HG03159 (cell line): ENCODE results near the gene CHRND.
"Not testable (repeated sequence)": the region's sequence is repeated elsewhere in the genome, so short reads cannot be mapped to it uniquely, and the experiment has no call there.

ENCODE experiments used
- ATAC-seq: cut with Tn5 transposase; IDR thresholded peaks from one replicate; pipeline ENCODE4 v1.9.1; 2021; ENCODE audit warnings: mild to moderate bottlenecking, moderate library complexity; ENCODE audit not compliant: unreplicated experiment

The CHRND gene

DNA sequence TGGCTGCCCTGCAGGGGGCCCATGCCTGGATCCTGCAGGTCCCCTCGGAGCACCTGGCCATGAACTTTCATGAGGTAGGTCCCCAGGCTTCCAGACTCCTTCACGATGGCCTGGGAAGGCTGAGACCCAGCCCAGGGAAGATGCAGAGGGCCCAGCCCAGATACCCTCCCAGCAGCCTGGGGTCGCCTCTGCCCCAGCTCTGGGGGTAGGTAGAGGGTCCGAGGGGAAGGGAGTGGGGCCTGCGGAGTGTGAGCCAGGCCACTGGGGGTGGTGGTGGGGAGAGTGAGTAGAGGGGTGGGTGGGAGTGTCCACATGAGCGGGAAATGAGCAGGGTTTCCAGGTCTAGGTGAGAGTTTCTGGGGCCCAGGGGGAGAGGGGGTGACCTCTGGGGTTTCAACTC lies 1.2 kb upstream of the CHRND start:
- ATAC-seq = no peak

DNA sequence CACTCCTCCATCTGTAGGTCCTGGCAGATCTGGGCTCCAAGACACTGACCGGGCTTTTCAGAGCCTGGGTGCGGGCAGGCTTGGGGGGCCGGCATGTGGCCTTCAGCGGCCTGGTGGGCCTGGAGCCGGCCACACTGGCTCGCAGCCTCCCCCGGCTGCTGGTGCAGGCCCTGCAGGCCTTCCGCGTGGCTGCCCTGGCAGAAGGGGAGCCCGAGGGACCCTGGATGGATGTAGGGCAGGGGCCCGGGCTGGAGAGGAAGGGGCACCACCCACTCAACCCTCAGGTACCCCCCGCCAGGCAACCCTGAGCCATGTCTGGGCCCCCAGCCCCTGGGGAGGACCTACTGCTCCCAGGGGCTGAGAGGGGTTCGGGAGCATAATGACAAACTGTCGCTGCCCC lies 761 bp upstream of the CHRND start:
- ATAC-seq = no peak

DNA sequence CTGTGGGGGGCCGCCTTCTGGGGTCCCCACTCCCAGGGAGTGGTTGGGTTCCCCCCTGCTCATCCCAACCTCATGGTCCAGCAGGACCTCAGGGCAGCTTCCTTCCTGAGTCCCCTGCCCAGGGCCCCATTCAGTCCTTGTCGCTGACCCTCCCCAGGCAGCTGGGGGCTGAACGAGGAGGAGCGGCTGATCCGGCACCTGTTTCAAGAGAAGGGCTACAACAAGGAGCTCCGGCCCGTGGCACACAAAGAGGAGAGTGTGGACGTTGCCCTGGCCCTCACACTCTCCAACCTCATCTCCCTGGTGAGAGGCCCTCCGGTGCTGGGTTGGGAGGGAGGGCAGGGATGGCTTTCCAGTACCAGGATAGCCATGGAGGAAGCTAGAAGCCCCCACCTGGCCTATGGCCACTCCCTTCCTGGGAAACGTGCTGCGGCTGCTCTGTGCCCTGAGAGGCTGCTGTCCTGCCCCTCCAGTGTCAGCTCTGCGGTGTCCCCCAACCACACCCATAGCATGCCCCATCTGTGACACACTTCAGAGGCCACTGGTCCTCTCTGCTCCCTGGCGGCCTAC lies 497 bp downstream of the CHRND start:
- ATAC-seq = no peak

DNA sequence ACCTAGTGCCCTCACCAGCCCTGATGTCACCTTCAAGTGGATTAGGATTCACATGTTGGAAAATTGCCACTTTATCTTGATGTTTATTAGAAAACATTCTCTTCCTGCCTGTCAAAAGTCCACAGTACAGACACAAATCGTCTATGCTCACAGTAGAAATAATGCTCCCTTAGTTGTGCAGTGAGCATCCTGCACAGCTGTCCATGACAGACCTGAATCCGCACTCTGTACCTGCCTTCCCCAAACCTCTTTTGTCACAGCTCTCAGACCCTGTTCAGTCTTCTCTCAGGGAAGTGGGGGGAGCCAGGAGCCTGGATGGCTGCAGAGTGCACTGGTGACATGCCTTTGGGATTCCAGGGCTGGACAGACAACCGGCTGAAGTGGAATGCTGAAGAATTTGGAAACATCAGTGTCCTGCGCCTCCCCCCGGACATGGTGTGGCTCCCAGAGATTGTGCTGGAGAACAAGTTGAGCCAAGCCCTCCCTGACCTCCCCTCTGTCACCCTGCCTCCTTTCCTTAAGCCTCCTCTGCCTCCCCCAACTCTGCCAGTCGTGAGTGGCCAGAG lies 2.0 kb downstream of the CHRND start:
- no peak for ATAC-seq

DNA sequence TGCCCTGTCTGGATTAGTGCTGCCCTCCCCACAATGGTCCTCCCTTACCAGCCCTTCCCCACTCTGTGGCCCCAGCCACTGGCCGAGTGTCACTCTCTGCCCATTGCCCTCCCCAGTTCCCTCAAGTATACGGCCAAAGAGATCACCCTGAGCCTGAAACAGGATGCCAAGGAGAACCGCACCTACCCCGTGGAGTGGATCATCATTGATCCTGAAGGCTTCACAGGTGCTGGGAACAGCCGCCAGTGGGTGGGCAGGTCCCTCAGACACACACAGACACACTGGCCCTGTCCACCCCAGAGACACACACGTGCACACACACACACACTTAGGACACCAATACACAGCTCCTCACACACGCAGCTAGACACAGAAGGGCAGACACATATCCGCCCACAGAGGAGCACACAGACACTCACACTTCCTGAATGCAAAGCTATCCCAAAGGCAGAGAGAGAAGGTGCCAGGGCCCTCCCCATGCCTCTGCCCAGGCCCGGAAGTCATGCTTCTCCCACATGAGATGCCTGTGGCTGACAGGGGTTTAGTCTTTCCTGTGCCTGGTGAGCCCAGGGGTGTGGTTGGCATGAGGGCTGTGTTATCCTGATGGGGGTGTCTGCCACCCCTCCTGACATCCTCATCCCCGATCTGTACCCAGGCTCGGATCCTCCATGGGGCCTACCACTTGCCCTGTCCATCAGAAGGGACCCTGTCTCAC lies 2.9 kb downstream of the CHRND start:
- ATAC-seq = no peak

DNA sequence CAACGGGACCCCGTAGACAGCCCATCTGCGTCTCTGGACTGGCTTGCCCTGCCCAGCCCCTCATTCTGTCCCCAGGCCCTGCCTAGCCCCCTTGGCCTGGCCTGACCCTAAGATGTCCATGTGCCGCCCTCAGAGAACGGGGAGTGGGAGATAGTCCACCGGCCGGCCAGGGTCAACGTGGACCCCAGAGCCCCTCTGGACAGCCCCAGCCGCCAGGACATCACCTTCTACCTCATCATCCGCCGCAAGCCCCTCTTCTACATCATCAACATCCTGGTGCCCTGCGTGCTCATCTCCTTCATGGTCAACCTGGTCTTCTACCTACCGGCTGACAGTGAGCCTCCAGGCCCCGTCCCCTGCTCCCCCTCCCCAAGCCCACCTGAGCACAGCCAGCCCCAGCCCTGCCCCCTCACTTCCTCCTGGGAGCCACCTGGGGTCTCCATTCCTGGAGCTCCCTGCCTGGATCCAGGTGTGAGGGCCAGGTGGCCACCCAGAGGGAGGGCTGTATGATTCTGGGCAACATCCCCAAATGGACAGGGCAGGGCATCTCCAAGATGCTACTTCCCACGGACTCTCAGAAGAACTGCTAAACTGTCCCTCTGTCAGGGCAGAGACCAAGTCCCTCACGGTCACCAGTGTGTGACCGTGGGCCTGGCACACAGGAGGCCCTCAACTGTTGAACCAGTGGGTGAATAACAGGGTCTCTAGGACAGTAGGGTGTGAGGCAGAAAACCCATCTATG lies 4.0 kb downstream of the CHRND start:
- ATAC-seq = no peak

DNA sequence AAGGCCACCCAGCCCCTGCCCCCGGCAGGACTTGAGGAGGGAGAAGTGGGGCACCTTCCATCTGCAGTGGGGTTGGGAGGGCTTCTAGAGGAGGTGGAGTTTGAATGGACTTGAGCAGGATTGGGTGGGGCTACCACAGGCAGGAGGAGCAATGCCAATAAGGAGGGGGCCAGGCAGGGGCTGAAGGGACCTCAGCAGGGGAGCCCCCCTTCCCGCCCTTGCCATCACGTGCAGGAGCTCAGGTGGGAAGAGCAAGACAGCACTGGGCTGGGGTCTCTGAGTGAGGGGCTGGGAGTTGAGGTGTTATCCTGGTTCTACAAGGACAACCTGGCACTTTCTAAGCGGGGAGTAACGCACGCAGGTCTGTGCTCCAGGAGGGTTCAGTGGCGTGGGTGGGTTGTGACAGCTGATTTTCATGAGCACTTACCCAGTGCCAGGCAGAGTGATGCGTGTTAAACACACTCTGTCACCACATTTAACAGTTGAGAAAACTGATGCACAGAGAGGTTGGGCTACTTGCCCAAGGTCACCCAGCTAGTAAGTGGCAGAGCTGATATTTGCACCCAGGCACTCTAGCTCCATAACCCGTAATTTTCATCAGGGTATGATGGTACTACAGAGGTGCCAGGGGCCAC lies 4.8 kb downstream of the CHRND start:
- no peak for ATAC-seq

DNA sequence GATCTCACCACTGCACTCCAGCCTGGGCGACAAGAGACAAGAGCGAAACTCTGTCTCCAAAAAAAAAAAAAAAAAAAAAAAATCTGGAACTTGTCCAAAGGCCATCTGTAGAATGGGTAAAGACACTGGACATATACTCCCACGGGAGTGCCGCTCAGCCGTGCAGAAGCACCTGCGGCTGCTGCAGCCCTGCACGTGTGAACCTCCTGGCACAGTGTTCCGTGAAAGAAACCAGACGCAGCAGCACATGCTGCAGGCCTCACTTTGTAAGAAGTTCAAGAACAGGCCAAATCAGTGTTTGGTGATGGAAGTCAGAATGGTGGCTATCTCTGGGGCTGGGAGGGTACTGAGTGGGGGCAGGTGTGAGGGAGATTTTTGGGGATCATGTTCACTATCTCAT lies 6.5 kb downstream of the CHRND start:
- no peak for ATAC-seq

DNA sequence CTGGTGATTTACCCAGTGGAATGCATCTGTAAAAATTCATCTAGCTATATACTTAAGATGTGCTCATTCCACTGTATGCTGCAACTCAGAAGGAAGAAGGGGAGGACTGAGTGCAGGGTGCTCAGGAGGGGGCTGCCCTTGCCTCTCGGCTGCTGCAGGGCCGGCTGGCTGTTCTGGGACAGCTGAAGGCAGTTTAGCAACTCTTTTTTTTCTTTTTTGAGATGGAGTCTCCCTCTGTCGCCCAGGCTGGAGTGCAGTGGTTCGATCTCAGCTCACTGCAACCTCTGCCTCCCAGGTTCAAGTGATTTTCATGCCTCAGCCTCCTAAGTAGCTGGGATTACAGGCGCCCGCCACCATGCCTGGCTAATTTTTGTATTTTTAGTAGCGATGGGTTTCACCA lies 6.9 kb downstream of the CHRND start:
- ATAC-seq = not testable (repeated sequence)

DNA sequence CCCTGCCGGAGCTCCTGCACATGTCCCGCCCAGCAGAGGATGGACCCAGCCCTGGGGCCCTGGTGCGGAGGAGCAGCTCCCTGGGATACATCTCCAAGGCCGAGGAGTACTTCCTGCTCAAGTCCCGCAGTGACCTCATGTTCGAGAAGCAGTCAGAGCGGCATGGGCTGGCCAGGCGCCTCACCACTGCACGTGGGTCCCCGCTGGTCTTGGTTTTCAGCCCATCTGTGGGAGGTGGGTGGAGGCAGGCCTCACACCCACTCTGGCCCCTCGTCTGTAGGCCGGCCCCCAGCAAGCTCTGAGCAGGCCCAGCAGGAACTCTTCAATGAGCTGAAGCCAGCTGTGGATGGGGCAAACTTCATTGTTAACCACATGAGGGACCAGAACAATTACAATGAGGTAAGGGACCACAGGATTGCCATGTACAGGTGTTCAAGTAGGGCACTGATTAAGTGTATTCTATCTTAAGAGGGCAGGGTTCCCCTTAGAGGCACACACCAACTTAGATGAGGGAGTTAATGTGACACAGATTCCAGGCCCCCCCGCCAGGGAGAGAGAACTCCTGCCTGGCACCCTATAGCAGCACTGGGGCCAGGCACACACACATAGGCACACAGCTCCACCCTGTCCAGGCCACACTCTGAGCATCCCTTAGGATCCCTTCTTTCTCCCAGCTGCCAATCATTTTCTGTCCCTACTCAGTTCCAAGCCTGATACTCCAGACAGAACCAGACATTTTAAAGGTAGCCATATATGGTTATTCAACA lies 8.2 kb downstream of the CHRND start:
- no peak for ATAC-seq

DNA sequence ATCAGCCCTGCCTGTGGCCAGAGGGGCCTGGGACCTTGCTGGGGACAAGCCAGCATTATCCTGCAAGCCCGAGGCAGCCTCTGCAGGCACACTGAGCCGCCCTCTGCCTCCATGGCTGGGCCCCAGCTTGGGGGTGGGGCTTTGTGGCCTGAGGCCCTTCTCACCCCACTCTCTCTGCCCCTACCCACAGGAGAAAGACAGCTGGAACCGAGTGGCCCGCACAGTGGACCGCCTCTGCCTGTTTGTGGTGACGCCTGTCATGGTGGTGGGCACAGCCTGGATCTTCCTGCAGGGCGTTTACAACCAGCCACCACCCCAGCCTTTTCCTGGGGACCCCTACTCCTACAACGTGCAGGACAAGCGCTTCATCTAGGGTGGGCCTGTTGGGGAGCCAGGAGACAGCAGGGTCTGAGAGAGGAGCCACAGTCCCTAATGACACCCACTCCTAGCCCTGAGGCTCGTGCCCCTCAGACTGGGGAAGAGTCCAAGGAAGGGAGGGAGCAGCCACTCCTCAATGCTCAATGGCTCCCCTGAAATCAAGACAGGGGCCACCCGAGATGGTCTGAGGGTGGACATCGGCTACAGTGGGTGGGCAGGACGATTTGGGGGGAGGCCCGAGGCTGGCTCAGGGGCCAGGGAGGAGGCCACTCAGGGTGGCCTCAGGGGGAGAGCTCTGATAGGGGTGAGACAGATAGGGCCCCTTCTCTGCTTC lies 9.1 kb downstream of the CHRND start:
- no peak for ATAC-seq

DNA sequence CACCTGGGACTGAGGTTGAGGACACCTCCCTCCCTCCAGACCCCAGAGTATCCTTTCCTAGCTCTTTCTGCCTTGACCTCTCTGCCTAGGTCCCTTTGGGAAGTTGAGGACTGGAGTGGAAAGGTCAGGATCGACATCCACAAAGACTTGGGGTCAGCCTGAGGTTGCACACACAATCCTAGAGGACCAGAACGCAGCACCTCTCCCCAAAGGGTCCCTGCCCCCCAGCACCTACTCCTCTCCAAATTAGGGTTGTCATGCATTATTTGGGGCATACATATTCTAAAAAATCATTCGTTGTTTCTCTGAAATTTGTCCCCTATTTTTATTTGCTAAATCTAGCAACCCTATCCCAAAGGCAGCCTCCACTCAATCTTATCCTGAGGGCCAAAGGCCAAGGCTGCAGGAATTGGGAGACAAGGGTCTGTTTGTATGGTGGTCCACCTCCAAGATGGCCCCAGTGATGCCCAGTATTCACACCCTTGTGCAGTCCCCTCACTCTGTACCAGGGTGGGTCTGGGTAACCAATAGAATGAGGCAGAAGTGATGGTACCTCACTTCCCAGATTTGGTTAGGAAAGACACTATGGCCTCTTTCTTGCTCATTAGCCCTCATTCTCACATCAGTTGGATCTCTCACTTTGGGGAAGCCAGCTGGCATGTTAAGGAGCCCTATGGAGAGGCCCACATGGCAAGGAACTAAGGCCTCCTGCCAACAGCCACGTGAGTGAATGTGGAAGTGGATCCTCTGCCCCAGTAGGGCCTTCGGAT lies 10.0 kb downstream of the CHRND start:
- ATAC-seq = no peak

DNA sequence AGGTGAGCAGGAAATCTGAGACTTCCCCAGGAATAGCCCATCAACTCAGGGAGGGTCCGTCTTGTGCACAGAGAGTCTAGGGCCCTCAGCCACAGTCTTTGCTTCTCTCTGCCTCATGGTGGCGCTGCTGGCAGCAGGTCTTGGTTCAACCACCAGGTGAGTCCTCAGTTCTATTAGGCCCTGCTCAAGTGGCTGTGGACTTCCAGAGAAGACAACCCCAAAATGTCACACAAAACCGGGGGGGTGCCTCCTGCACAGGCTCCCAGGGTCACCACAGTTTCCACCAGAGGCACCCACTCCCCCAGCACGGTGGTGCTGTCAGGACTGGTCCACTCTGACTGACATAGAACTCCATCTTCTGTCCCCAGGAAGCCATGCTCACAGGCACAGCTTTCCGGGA lies 11.1 kb downstream of the CHRND start:
- ATAC-seq = no peak

DNA sequence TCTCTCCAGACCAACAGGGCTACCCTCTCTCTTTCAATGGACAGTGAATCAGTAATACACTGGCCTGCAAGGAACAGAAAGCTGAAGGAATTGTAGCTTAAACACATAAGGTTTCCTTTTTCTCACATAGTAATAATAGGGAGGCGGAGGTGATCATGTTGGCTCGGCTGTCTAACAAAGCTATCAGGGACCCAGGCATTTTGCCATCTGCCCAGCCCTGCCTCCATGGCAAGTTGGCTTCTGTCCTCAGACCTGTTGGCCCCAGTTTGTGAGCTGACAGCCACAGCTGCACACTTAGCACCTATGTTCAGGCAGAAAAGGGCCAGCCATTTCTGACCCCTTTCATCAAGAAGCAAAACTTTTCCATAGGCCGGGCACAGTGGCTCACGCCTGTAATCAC lies 11.5 kb downstream of the CHRND start:
- no peak for ATAC-seq

DNA sequence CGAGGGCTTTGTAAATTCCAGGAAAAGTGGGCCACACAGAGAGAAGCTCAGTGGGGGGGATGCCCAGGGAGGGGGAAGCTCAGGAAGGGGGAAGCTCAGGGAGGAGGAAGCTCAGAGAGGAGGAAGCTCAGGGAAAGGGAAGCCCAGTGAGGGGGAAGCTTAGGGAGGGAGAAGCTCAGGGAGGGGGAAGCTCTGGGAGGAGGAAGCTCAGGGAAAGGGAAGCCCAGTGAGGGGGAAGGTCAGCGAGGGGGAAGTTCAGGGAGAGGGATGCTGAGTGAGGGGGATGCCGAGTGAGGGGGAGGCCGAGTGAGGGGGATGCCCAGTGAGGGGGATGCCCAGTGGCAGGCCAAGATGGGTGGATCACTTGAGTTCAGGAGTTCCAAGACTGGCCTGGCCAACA lies 12.7 kb downstream of the CHRND start:
- ATAC-seq = no peak

DNA sequence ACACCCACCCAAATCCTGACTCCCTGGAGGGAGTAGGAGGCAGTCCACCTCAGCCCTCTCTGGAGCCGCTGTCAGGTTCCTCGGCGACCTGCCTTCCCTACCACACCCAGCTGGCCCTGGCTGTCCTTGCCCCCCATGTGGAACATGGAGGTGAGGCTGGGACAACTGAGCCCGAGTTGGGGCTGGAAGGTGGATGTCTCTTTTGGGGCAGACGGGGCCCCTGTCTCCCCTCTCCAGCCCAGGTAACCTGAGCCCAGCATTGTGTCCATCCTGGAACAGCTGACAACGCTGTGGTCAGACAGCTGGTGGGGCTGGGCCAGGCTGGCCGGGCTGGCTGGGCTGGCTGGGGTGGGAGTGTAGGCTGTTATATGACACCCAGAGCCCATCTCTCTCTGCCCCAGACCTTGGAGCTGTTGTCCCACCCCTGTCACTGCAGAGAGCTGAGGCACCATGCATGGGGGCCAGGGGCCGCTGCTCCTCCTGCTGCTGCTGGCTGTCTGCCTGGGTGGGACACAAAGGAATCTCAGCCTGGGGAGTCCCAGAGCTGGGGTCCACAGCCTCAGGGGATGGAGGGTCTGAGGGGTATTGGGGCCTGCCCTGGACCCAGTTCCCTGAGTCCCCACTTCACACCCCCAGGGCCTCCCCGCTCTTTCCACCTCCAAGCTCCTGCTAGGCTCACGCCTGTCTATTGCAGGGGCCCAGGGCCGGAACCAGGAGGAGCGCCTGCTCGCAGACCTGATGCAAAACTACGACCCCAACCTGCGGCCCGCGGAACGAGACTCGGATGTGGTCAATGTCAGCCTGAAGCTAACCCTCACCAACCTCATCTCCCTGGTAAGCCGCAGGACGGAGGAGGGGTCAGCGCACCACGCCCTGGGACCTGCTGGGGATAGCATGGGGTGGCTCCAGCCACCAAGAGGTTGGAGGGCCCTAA lies 13.6 kb downstream of the CHRND start, which contains the start of gene CHRNG:
Gene CHRNG, plus strand, starts transcription at position 395 of the 934 bp plus-strand sequence. Its CDS starts 56 bp downstream, at position 451.
- ATAC-seq = no peak

DNA sequence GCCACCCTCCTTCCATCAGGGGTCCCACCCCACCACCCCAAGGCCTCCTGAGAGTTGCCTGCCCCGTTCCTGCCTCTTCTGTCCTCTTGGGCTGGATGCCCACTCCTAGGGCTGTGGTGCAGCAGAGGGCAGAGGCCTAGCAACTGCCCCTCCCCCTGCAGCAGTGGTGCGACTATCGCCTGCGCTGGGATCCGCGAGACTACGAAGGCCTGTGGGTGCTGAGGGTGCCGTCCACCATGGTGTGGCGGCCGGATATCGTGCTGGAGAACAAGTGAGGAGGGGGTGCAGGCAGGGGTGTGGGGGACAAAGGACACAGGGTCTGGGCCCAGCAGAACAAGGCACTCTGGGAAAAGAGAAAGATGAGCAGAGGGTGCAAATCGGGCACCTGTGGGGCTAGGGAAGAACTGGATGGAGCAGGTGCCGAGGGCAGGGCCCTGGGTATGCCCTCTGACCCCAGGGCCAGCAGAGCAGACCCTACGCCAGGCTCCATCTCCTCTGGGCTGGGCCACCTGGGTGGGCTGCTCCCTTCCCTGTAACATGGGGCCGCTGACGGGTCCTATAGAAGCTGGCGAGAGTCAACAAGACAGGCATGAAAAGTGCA lies 14.6 kb downstream of the CHRND start:
- no peak for ATAC-seq
